ENCODE results near the gene PRR29. TPM values are rescaled to one million over a fixed set of nuclear protein-coding genes. Genes with fewer than 3 reads are reported as not detected.
A peak's percentile ranks its signal among the peaks of the same experiment; 100 is the strongest.

The PRR29 gene
- total RNA-seq, 1 experiment from 2014 or later: 0.85 TPM

DNA sequence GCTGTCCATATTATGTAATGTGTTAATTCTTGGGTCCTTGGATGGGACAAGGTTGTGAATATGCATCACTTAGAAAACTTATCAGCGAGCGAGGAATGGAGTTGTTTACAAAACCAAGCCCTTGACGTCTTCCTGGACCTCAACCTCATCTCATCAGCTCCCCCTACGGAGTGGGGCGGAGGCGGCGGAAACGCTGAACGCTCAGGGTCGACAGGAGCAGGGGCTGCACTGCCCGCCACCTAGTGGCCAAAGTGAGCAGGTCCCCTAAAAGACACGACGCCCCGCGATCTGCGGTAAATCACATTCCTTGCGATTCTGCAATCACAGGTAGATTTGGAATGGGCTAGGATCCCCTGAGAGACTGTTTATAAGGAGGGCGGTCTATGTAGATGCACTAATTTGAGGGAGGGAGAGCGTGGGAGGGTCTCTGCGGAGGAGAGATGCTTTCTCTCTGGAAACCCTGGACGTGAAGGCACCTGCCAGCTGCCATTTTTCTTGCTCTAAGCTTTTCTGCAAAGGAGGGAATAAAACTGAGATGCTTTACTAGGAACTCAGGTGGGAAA is 27.7 kb downstream of the PRR29 start:
- ATAC-seq: peak; percentile 97
- Mint-ChIP-seq H3K4me1 (peaks cover 3% of the 10 kb centered on the region; the same call in 1 of the 2 replicates), H3K36me3 (no peaks in the 10 kb centered on the region), H3K27ac (no peak overlapping the region), H3K9me3 (no peaks in the 10 kb centered on the region), H3K4me3 (peak overlapping the region; percentile 48), H3K27me3 (ENCODE audit: low read depth) (peaks cover 13% of the 10 kb centered on the region)
- POLR2A ChIA-PET: interaction anchor here (0.7 to 1.2 kb wide), 3 partner anchors 104 to 108 kb away, joined by 3 to 4 read pairs (median 4); partner anchors contain the start of gene ERN1
- CTCF ChIA-PET: interaction anchor here (0.5 to 9.4 kb wide), 61 partner anchors 9 to 778 kb away, joined by 3 to 380 read pairs (median 5); partner anchors contain the start of genes CD79B, CSHL1, ERN1 and GH1
- peak; percentile 92 for DNase-seq (ENCODE audit: low spot score)
- TF ChIP-seq ZNF396 (CRISPR knock-in tag; IDR thresholded peaks at IDR 0.05; ENCODE audit: borderline replicate concordance): no peak
- no peak for TF ChIP-seq TEAD1 (CRISPR knock-in tag; IDR thresholded peaks at IDR 0.05)
- TF ChIP-seq, protein P1, sequence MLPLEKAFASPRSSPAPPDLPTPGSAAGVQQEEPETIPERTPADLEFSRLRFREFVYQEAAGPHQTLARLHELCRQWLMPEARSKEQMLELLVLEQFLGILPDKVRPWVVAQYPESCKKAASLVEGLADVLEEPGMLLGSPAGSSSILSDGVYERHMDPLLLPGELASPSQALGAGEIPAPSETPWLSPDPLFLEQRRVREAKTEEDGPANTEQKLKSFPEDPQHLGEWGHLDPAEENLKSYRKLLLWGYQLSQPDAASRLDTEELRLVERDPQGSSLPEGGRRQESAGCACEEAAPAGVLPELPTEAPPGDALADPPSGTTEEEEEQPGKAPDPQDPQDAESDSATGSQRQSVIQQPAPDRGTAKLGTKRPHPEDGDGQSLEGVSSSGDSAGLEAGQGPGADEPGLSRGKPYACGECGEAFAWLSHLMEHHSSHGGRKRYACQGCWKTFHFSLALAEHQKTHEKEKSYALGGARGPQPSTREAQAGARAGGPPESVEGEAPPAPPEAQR (CRISPR knock-in tag; IDR thresholded peaks at IDR 0.05): 0 out of 2 replicates have a peak, but pooled peaks have one; percentile 33
- peak; percentile 21; the same call in 1 of the 2 replicates for TF ChIP-seq GABPB1 (CRISPR knock-in tag; IDR thresholded peaks at IDR 0.05)
- TF ChIP-seq, protein P2, sequence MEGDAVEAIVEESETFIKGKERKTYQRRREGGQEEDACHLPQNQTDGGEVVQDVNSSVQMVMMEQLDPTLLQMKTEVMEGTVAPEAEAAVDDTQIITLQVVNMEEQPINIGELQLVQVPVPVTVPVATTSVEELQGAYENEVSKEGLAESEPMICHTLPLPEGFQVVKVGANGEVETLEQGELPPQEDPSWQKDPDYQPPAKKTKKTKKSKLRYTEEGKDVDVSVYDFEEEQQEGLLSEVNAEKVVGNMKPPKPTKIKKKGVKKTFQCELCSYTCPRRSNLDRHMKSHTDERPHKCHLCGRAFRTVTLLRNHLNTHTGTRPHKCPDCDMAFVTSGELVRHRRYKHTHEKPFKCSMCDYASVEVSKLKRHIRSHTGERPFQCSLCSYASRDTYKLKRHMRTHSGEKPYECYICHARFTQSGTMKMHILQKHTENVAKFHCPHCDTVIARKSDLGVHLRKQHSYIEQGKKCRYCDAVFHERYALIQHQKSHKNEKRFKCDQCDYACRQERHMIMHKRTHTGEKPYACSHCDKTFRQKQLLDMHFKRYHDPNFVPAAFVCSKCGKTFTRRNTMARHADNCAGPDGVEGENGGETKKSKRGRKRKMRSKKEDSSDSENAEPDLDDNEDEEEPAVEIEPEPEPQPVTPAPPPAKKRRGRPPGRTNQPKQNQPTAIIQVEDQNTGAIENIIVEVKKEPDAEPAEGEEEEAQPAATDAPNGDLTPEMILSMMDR (IDR thresholded peaks at IDR 0.05): peak; percentile 96
- TF ChIP-seq, protein P3, sequence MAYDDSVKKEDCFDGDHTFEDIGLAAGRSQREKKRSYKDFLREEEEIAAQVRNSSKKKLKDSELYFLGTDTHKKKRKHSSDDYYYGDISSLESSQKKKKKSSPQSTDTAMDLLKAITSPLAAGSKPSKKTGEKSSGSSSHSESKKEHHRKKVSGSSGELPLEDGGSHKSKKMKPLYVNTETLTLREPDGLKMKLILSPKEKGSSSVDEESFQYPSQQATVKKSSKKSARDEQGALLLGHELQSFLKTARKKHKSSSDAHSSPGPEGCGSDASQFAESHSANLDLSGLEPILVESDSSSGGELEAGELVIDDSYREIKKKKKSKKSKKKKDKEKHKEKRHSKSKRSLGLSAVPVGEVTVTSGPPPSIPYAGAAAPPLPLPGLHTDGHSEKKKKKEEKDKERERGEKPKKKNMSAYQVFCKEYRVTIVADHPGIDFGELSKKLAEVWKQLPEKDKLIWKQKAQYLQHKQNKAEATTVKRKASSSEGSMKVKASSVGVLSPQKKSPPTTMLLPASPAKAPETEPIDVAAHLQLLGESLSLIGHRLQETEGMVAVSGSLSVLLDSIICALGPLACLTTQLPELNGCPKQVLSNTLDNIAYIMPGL (CRISPR knock-in tag; IDR thresholded peaks at IDR 0.05): peak; percentile 70; the same call in 1 of the 2 replicates
- TF ChIP-seq MYBL2 (CRISPR knock-in tag; IDR thresholded peaks at IDR 0.05): no peak
- TF ChIP-seq, protein P4, sequence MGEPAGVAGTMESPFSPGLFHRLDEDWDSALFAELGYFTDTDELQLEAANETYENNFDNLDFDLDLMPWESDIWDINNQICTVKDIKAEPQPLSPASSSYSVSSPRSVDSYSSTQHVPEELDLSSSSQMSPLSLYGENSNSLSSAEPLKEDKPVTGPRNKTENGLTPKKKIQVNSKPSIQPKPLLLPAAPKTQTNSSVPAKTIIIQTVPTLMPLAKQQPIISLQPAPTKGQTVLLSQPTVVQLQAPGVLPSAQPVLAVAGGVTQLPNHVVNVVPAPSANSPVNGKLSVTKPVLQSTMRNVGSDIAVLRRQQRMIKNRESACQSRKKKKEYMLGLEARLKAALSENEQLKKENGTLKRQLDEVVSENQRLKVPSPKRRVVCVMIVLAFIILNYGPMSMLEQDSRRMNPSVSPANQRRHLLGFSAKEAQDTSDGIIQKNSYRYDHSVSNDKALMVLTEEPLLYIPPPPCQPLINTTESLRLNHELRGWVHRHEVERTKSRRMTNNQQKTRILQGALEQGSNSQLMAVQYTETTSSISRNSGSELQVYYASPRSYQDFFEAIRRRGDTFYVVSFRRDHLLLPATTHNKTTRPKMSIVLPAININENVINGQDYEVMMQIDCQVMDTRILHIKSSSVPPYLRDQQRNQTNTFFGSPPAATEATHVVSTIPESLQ (CRISPR knock-in tag; IDR thresholded peaks at IDR 0.05): no peak
- TF ChIP-seq GRHL2 (CRISPR knock-in tag; IDR thresholded peaks at IDR 0.05; ENCODE audit: insufficient replicate concordance, severe bottlenecking): no peak
- TF ChIP-seq CREM (CRISPR knock-in tag; IDR thresholded peaks at IDR 0.05): no peak
- TF ChIP-seq, protein P5, sequence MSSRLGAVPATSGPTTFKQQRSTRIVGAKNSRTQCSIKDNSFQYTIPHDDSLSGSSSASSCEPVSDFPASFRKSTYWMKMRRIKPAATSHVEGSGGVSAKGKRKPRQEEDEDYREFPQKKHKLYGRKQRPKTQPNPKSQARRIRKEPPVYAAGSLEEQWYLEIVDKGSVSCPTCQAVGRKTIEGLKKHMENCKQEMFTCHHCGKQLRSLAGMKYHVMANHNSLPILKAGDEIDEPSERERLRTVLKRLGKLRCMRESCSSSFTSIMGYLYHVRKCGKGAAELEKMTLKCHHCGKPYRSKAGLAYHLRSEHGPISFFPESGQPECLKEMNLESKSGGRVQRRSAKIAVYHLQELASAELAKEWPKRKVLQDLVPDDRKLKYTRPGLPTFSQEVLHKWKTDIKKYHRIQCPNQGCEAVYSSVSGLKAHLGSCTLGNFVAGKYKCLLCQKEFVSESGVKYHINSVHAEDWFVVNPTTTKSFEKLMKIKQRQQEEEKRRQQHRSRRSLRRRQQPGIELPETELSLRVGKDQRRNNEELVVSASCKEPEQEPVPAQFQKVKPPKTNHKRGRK (CRISPR knock-in tag; IDR thresholded peaks at IDR 0.05; ENCODE audit: borderline replicate concordance): no peak
- TF ChIP-seq, protein P6, sequence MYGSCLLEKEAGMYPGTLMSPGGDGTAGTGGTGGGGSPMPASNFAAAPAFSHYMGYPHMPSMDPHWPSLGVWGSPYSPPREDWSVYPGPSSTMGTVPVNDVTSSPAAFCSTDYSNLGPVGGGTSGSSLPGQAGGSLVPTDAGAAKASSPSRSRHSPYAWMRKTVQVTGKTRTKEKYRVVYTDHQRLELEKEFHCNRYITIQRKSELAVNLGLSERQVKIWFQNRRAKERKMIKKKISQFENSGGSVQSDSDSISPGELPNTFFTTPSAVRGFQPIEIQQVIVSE (CRISPR knock-in tag; IDR thresholded peaks at IDR 0.05; ENCODE audit: borderline replicate concordance): no peak
- TF ChIP-seq EMX1 (CRISPR knock-in tag; IDR thresholded peaks at IDR 0.05): 0 out of 2 replicates have a peak, but pooled peaks have one; percentile 41
- TF ChIP-seq, protein P7, sequence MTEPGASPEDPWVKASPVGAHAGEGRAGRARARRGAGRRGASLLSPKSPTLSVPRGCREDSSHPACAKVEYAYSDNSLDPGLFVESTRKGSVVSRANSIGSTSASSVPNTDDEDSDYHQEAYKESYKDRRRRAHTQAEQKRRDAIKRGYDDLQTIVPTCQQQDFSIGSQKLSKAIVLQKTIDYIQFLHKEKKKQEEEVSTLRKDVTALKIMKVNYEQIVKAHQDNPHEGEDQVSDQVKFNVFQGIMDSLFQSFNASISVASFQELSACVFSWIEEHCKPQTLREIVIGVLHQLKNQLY (CRISPR knock-in tag; IDR thresholded peaks at IDR 0.05): no peak
- TF ChIP-seq, protein P8, sequence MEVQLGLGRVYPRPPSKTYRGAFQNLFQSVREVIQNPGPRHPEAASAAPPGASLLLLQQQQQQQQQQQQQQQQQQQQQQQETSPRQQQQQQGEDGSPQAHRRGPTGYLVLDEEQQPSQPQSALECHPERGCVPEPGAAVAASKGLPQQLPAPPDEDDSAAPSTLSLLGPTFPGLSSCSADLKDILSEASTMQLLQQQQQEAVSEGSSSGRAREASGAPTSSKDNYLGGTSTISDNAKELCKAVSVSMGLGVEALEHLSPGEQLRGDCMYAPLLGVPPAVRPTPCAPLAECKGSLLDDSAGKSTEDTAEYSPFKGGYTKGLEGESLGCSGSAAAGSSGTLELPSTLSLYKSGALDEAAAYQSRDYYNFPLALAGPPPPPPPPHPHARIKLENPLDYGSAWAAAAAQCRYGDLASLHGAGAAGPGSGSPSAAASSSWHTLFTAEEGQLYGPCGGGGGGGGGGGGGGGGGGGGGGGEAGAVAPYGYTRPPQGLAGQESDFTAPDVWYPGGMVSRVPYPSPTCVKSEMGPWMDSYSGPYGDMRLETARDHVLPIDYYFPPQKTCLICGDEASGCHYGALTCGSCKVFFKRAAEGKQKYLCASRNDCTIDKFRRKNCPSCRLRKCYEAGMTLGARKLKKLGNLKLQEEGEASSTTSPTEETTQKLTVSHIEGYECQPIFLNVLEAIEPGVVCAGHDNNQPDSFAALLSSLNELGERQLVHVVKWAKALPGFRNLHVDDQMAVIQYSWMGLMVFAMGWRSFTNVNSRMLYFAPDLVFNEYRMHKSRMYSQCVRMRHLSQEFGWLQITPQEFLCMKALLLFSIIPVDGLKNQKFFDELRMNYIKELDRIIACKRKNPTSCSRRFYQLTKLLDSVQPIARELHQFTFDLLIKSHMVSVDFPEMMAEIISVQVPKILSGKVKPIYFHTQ (CRISPR knock-in tag; IDR thresholded peaks at IDR 0.05): 0 out of 2 replicates have a peak, but pooled peaks have one; percentile 42
- no peak for TF ChIP-seq ZNF423 (CRISPR knock-in tag; IDR thresholded peaks at IDR 0.05)
- TF ChIP-seq, protein P9, sequence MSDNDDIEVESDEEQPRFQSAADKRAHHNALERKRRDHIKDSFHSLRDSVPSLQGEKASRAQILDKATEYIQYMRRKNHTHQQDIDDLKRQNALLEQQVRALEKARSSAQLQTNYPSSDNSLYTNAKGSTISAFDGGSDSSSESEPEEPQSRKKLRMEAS (CRISPR knock-in tag; IDR thresholded peaks at IDR 0.05): no peak
- TF ChIP-seq RELA (CRISPR knock-in tag; IDR thresholded peaks at IDR 0.05; ENCODE audit: borderline replicate concordance): no peak
- no peak for TF ChIP-seq TCF7 (CRISPR knock-in tag; IDR thresholded peaks at IDR 0.05; ENCODE audit: low read depth)
- no peak for TF ChIP-seq MXD4 (CRISPR knock-in tag; IDR thresholded peaks at IDR 0.05; ENCODE audit: borderline replicate concordance)

Data from WTC11 (cell line).